Osteoblast (primary cell): Measurements from ENCODE around the gene RNF144A. TPM values are rescaled to one million over a fixed set of nuclear protein-coding genes. Genes with fewer than 3 reads are reported as not detected.

Source experiments
- DNase-seq: peaks from one replicate; pipeline ENCODE4 v3.0.0; 2011; ENCODE audit warnings: low spot score, mixed read lengths; ENCODE audit not compliant: insufficient read length; ENCODE audit errors: missing footprints
- H2AFZ ChIP-seq: 2 replicates; pipeline ENCODE4 v1.6.0; 2011; ENCODE audit warnings: mild to moderate bottlenecking, low read length
- H3K27ac ChIP-seq: 2 replicates; pipeline ENCODE4 v1.5.1; 2011; ENCODE audit warnings: mild to moderate bottlenecking, low read depth, low read length, moderate library complexity
- H3K27me3 ChIP-seq: 2 replicates; pipeline ENCODE4 v1.6.0; 2012; ENCODE audit warnings: mild to moderate bottlenecking, control low read depth, inconsistent platforms, low read length, moderate library complexity; ENCODE audit not compliant: insufficient read depth
- H3K36me3 ChIP-seq: 2 replicates; pipeline ENCODE4 v1.5.1; 2011; ENCODE audit warnings: mild to moderate bottlenecking, low read length, control low read depth, moderate library complexity; ENCODE audit not compliant: insufficient read depth
- H3K4me1 ChIP-seq: 2 replicates; pipeline ENCODE4 v1.5.1; 2011; ENCODE audit warnings: mild to moderate bottlenecking, low read length, control low read depth, moderate library complexity; ENCODE audit not compliant: insufficient read depth
- H3K4me2 ChIP-seq: 2 replicates; pipeline ENCODE4 v1.6.0; 2011; ENCODE audit warnings: mild to moderate bottlenecking, low read length; ENCODE audit not compliant: insufficient read depth
- H3K4me3 ChIP-seq: fragments of 200-600 bp; sonication (generic); 3 replicates; pipeline ENCODE4 v1.5.1; 2012; ENCODE audit warnings: mild to moderate bottlenecking, low read length, inconsistent platforms; ENCODE audit not compliant: insufficient read depth
- H3K79me2 ChIP-seq: 2 replicates; pipeline ENCODE4 v1.6.0; 2012; ENCODE audit warnings: mild to moderate bottlenecking, low read length, control low read depth, inconsistent platforms; ENCODE audit not compliant: insufficient read depth
- H3K9me3 ChIP-seq: 2 replicates; pipeline ENCODE4 v1.5.1; 2011; ENCODE audit warnings: low read depth, low read length, control low read depth
- H4K20me1 ChIP-seq: 2 replicates; pipeline ENCODE4 v1.6.0; 2012; ENCODE audit warnings: mild to moderate bottlenecking, low read length, control low read depth; ENCODE audit not compliant: insufficient read depth
- CTCF ChIP-seq: IDR thresholded peaks from 2 replicates; pipeline ENCODE4 v1.5.1; 2011; ENCODE audit warnings: mild to moderate bottlenecking, low read depth, low read length, moderate library complexity; ENCODE audit errors: extremely low read depth
- total RNA-seq: library from RNA; depleted of rRNA; stranded (reverse); fragments of >200 nt; gene quantifications from 2 replicates; pipeline ENCODE4 v1.2.3, GENCODE V29; 2012

Gene RNF144A
- total RNA-seq, 1 donor, result 15.9 TPM

GRCh38 chr2:7030810-7031209 is 113.6 kb downstream of the RNF144A start:
- no peak for TF ChIP-seq CTCF
- no peaks in the 10 kb centered on the region for H3K27me3 ChIP-seq
- H3K4me2 ChIP-seq, result no peak overlapping the region
- DNase-seq, result no peak
- no peak overlapping the region for H2AFZ ChIP-seq
- H3K27ac ChIP-seq, result no peak overlapping the region
- H4K20me1 ChIP-seq, result no peaks in the 10 kb centered on the region
- H3K4me3 ChIP-seq, result no peak overlapping the region
- no peaks in the 10 kb centered on the region for H3K79me2 ChIP-seq
- H3K4me1 ChIP-seq, result no peaks in the 10 kb centered on the region
- H3K9me3 ChIP-seq, result no peaks in the 10 kb centered on the region
- no peaks in the 10 kb centered on the region for H3K36me3 ChIP-seq

GRCh38 chr2:7031547-7032245 is 114.5 kb downstream of the RNF144A start:
- Histone ChIP-seq H3K4me3 (no peak overlapping the region), H3K79me2 (no peaks in the 10 kb centered on the region), H3K27ac (no peak overlapping the region), H3K36me3 (no peaks in the 10 kb centered on the region), H3K27me3 (no peaks in the 10 kb centered on the region), H3K9me3 (no peaks in the 10 kb centered on the region), H3K4me1 (no peaks in the 10 kb centered on the region), H3K4me2 (no peak overlapping the region), H4K20me1 (no peaks in the 10 kb centered on the region), H2AFZ (no peak overlapping the region)
- no peak for DNase-seq
- TF ChIP-seq CTCF, result no peak

DNA sequence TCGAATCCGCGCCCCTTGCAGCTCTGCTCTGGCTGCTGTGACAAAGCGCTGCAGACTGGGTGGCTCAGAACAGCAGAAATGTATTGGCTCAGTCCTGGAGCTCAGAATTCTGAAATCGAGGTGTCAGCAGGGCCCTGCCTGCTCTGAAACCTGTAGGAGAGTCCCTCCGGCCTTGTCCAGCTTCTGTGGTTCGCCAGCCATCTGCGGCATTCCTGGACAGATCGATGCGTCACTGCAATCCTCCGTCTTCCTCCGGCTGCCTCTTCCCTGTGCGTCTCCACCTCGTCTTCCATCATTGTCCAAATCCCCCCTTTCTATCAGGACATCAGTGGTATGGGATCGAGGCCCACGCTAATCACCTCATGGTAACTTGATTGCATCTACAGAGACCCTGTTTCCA is 115.2 kb downstream of the RNF144A start:
- Histone ChIP-seq H4K20me1 (no peaks in the 10 kb centered on the region), H2AFZ (no peak overlapping the region), H3K36me3 (no peaks in the 10 kb centered on the region), H3K27ac (no peak overlapping the region), H3K4me3 (no peak overlapping the region), H3K9me3 (no peaks in the 10 kb centered on the region), H3K4me2 (no peak overlapping the region), H3K79me2 (no peaks in the 10 kb centered on the region), H3K4me1 (no peaks in the 10 kb centered on the region), H3K27me3 (no peaks in the 10 kb centered on the region)
- DNase-seq, result no peak
- TF ChIP-seq CTCF, result no peak

DNA sequence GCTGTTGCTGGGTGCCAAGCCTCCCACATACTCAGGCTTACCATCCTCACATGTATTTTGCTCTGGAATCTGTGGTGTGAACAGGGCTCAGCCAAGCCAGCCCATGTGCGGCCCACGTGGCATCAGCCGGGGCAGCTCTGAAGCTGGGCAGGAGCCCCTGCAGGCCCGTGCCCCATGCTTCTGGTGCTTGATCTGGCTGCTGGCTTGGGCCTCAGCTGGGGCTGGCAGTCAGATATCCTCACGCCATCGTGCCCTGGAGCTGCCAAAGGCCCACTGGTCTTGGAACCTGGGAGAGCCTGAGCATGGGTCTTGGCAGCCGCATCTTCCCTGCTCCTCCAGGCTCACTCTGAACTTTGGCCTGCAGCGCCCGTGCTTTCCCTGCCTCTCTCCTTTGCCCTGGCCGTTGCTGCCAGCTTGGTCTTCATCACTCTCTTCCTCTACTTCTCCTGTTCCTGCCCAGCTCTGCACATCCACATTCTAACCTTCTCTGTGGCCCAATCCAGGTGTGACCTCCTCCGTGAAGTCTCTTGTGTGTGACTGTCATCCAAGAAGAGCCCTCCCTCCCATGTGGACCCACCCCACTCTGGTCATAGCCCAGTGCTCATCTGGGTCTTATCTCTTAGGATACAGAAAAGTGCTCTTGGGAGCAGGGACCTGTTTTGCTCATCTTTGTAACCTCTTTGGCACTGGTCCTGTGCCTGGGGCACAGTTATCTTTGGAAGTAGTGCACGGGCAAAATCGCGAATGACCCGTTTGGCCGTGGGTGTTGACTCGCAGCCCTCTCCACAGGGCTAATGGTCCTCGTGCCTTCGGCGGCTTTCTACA is 116.1 kb downstream of the RNF144A start:
- H3K27ac ChIP-seq, result no peak overlapping the region
- H3K79me2 ChIP-seq, result no peaks in the 10 kb centered on the region
- H3K4me2 ChIP-seq, result no peak overlapping the region
- H3K27me3 ChIP-seq, result no peaks in the 10 kb centered on the region
- no peaks in the 10 kb centered on the region for H4K20me1 ChIP-seq
- H3K4me1 ChIP-seq, result no peaks in the 10 kb centered on the region
- no peak for TF ChIP-seq CTCF
- no peak for DNase-seq
- no peaks in the 10 kb centered on the region for H3K36me3 ChIP-seq
- H3K4me3 ChIP-seq, result no peak overlapping the region
- H2AFZ ChIP-seq, result no peak overlapping the region
- no peaks in the 10 kb centered on the region for H3K9me3 ChIP-seq
